Common myeloid progenitor, CD34-positive (primary cell): ENCODE results near the gene HIVEP2.

Experiments
- CTCF ChIA-PET: fragments of 350-600 bp; sonication (Branson Sonifier 250); formaldehyde crosslinking; loops from one replicate; lab custom pipeline; 2021; ENCODE audit warnings: antibody characterized with exemption; lab: Charles Lee
- POLR2A ChIA-PET: fragments of 350-600 bp; sonication (Branson Sonifier 250); formaldehyde crosslinking; loops from one replicate; lab custom pipeline; 2021; ENCODE audit warnings: antibody characterized with exemption; lab: Charles Lee
- DNase-seq, 3 donors: peaks; one replicate each; pipeline versions ENCODE4 v3.0.0 to v3.0.0-alpha.2; 2013
- H3K27ac ChIP-seq, 2 experiments: 1 replicate in 1 of 2; 2 replicates in 1 of 2; pipeline ENCODE4 v1.7.0; 2013; ENCODE audit warnings: inconsistent platforms in 2 of 2, low read length in 2 of 2, mild to moderate bottlenecking in 2 of 2, low read depth in 1 of 2, moderate library complexity in 1 of 2; ENCODE audit not compliant: severe bottlenecking in 2 of 2, insufficient read depth in 1 of 2, poor library complexity in 1 of 2
- H3K27me3 ChIP-seq, 5 experiments: replicated peaks in 2 of 5; 1 replicate in 3 of 5; 2 replicates in 2 of 5; pipeline versions ENCODE4 v1.6.1 to v1.7.0; 2013; ENCODE audit warnings: low read length in 4 of 5, mild to moderate bottlenecking in 2 of 5, moderate library complexity in 2 of 5, inconsistent platforms in 1 of 5; ENCODE audit not compliant: insufficient read depth in 5 of 5, control insufficient read depth in 4 of 5
- H3K36me3 ChIP-seq, 4 experiments: 1 replicate in 2 of 4; 2 replicates in 2 of 4; pipeline versions ENCODE4 v1.6.1 to v1.7.0; 2013; ENCODE audit warnings: low read length in 3 of 4, control low read depth in 1 of 4, mild to moderate bottlenecking in 1 of 4; ENCODE audit not compliant: control insufficient read depth in 4 of 4, insufficient read depth in 4 of 4
- H3K4me1 ChIP-seq, 4 experiments: 1 replicate in 3 of 4; 2 replicates in 1 of 4; pipeline versions ENCODE4 v1.6.1 to v1.7.1; 2013; ENCODE audit warnings: low read length in 3 of 4, mild to moderate bottlenecking in 3 of 4, control low read depth in 1 of 4, inconsistent platforms in 1 of 4, moderate library complexity in 1 of 4; ENCODE audit not compliant: control insufficient read depth in 4 of 4, insufficient read depth in 4 of 4; ENCODE audit errors: control extremely low read depth in 1 of 4
- H3K4me3 ChIP-seq, 7 experiments: 1 replicate in 4 of 7; 2 replicates in 3 of 7; pipeline versions ENCODE4 v1.5.1 to v1.7.0; 2013; ENCODE audit warnings: mild to moderate bottlenecking in 7 of 7, low read length in 6 of 7, moderate library complexity in 6 of 7, inconsistent platforms in 2 of 7, low read depth in 2 of 7, control low read depth in 1 of 7; ENCODE audit not compliant: insufficient read depth in 4 of 7, control insufficient read depth in 1 of 7; ENCODE audit errors: extremely low read depth in 1 of 7
- H3K9me3 ChIP-seq, 5 experiments: 1 replicate in 4 of 5; 2 replicates in 1 of 5; pipeline versions ENCODE4 v1.6.1 to v1.7.1; 2013; ENCODE audit warnings: low read length in 4 of 5, mild to moderate bottlenecking in 2 of 5, inconsistent platforms in 1 of 5, low read depth in 1 of 5, moderate library complexity in 1 of 5; ENCODE audit not compliant: control insufficient read depth in 4 of 5, insufficient read depth in 2 of 5; ENCODE audit errors: control extremely low read depth in 1 of 5
- WGBS: methylation state at CpG from one replicate; pipeline ENCODE4 v1.1.5; 2013; ENCODE audit not compliant: insufficient coverage; 5-methylcytosine and 5-hydroxymethylcytosine counted together

The HIVEP2 gene

GRCh38 chr6:142897659-142898058 lies 47.3 kb downstream of the HIVEP2 start:
- no peak for DNase-seq
- peaks cover 0 to 8% (median 7%) of the 10 kb centered on the region in 4 experiments for H3K36me3 ChIP-seq
- H3K27me3 ChIP-seq, result no peaks in the 10 kb centered on the region
- H3K9me3 ChIP-seq, result peaks cover 0 to 8% (median 0%) of the 10 kb centered on the region in 5 experiments
- CTCF ChIA-PET, result interaction anchor here (2.7 kb wide), 1 partner anchor 12 kb away, joined by 8 read pairs; no protein-coding TSS in a partner anchor
- peaks cover 0 to 10% (median 8%) of the 10 kb centered on the region in 4 experiments for H3K4me1 ChIP-seq
- POLR2A ChIA-PET, result no interaction called here
- H3K27ac ChIP-seq, result no peak overlapping the region
- no peak overlapping the region for H3K4me3 ChIP-seq
- 100% methylated on average over 2 of the region's 2 CpGs for WGBS

GRCh38 chr6:142896732-142897131 lies 48.2 kb downstream of the HIVEP2 start:
- Histone ChIP-seq H3K9me3 (peaks cover 0 to 8% (median 0%) of the 10 kb centered on the region in 5 experiments), H3K27ac (no peak overlapping the region), H3K4me3 (no peak overlapping the region), H3K27me3 (no peaks in the 10 kb centered on the region), H3K36me3 (peaks cover 0 to 8% (median 7%) of the 10 kb centered on the region in 4 experiments), H3K4me1 (peaks cover 0 to 2% (median under 1%) of the 10 kb centered on the region in 4 experiments)
- ChIA-PET POLR2A (no interaction called here), CTCF (no interaction called here)
- no peak for DNase-seq

DNA sequence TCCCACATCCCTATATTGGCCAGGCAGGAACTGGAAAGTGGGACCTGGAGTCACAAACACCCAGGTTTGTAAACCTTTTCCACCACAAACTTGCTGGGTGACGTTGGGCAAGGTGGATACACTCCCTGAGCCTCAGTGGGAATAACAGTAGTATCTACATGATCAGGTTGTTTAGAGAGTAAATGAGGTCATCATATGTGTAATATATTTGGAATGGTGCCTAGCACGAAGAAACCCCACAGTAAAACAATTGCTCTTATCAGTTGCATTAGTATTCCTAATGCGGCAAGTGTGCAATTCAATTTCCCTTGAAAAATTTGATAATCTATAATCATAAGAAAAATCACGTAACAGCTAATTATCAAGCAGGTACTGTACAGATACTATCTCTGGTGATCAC lies 51.9 kb downstream of the HIVEP2 start:
- Histone ChIP-seq H3K4me3 (no peak overlapping the region), H3K9me3 (peaks cover 0 to 8% (median 0%) of the 10 kb centered on the region in 5 experiments), H3K27me3 (no peaks in the 10 kb centered on the region), H3K4me1 (peaks cover 0 to 2% (median 0%) of the 10 kb centered on the region in 4 experiments), H3K36me3 (peaks cover 0 to 8% (median 4%) of the 10 kb centered on the region in 4 experiments), H3K27ac (no peak overlapping the region)
- WGBS, result 60% methylated on average over 2 of the region's 4 CpGs
- POLR2A ChIA-PET, result no interaction called here
- DNase-seq, result no peak
- CTCF ChIA-PET, result interaction anchor here (1.4 to 1.7 kb wide), 2 partner anchors 64 to 201 kb away, joined by 3 to 4 read pairs; no protein-coding TSS in a partner anchor

DNA sequence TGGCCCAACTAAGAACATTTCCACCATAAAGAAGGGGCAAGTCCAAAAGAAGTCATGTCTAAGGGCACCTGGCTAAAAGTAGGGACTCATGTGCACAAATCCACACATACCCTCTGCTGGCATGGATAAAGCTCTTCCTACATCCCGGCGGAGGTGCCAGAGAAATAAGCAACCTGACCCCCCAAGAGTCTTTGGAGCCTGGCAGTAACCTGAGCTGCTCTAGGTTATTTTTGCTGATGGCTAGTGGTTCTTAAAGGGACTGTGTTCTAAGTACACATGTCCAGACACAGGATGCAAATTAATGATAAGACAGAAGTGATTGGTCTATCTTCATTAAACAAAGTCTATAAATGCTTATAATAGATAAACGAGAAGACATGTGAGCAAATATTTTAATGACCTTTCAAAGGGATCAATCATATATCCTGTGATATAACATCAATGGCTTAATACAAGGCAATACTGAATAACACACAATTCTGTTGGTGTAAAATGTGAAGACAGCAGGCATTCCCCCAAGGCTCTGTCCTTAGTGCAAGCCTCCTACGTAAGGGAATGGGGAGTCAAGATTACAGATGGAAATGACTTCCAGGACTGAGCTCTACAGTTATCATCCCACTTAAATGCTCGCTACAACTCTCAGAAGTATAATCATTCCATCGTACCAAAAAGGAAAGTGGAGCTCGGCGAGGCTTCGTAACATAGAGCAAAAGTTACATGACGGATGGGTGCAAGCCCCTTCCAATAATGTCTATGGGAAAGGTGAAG lies 52.5 kb downstream of the HIVEP2 start:
- CTCF ChIA-PET, result interaction anchor here (0.9 to 1.7 kb wide), 5 partner anchors 9 to 200 kb away, joined by 3 to 4 read pairs (median 3); no protein-coding TSS in a partner anchor
- H3K27ac ChIP-seq, result no peak overlapping the region
- H3K9me3 ChIP-seq, result peaks cover 0 to 8% (median 0%) of the 10 kb centered on the region in 5 experiments
- WGBS, result 100% methylated on average over 7 of the region's 10 CpGs
- H3K27me3 ChIP-seq, result no peaks in the 10 kb centered on the region
- peaks cover 0 to 3% (median 0%) of the 10 kb centered on the region in 4 experiments for H3K4me1 ChIP-seq
- DNase-seq, result no peak
- POLR2A ChIA-PET, result interaction anchor here (0.5 kb wide), 1 partner anchor 31 kb away, joined by 6 read pairs; no protein-coding TSS in a partner anchor
- no peak overlapping the region for H3K4me3 ChIP-seq
- peaks cover 0 to 6% (median 2%) of the 10 kb centered on the region in 4 experiments for H3K36me3 ChIP-seq

- H3K27ac ChIP-seq, result no peak overlapping the region
- no peak for DNase-seq
- H3K9me3 ChIP-seq, result peaks cover 0 to 5% (median 0%) of the 10 kb centered on the region in 5 experiments
- H3K4me3 ChIP-seq, result no peak overlapping the region
- ChIA-PET POLR2A (no interaction called here), CTCF (interaction anchor here (1.3 kb wide), 1 partner anchor 14 kb away, joined by 3 read pairs; no protein-coding TSS in a partner anchor)
- H3K36me3 ChIP-seq, result peaks cover 0 to 6% (median 2%) of the 10 kb centered on the region in 4 experiments
- H3K27me3 ChIP-seq, result no peaks in the 10 kb centered on the region
- peaks cover 0 to 10% (median 3%) of the 10 kb centered on the region in 4 experiments for H3K4me1 ChIP-seq
- 95% methylated on average over 3 of the region's 5 CpGs for WGBS
These were observed 53.5 kb downstream of the HIVEP2 start for GRCh38 chr6:142891454-142891853.

DNA sequence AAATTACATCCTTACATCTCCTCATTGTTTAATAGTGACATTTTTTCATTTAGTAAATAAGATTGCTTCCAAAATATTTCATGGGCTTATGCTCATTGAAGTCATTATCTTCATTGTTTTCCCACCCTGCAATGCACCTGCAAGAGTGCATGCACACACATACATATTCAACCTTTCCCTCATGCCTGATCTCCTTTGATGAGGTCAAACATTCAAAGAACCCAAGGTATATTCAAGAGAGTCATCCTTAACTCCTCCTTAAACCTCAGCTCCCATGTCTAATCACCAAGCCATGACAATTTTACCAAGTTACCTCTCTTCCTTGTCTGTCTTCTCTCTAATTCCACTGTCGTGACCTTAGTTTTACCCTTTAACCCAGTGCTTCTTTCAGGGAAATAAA lies 56.5 kb downstream of the HIVEP2 start:
- WGBS, result 100% methylated on average over 1 of the region's 1 CpG
- Histone ChIP-seq H3K36me3 (no peaks in the 10 kb centered on the region), H3K9me3 (no peaks in the 10 kb centered on the region), H3K4me3 (no peak overlapping the region), H3K4me1 (peaks cover 13 to 29% (median 28%) of the 10 kb centered on the region in 4 experiments), H3K27ac (no peak overlapping the region), H3K27me3 (no peaks in the 10 kb centered on the region)
- POLR2A ChIA-PET, result no interaction called here
- CTCF ChIA-PET, result interaction anchor here (2.2 kb wide), 1 partner anchor 13 kb away, joined by 7 read pairs; no protein-coding TSS in a partner anchor
- no peak for DNase-seq

DNA sequence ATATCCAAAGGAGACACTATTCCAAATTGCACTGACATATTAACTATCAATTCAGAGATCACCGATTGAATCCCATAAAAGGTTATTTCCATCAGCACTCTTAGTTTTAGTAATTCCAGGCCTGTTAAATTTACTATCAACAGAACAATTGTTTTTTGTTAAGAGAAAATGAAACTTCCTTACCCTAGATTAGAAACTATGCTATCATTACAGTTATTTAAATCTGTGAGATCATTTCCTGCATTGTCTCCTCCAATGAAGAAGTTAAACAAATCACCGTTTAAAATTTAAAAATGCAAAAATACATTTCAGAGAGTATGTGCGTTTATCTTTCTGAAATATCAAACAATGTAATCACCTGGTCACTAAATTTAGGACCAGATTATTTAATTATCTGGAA lies 57.5 kb downstream of the HIVEP2 start:
- Histone ChIP-seq H3K27ac (no peak overlapping the region), H3K9me3 (no peaks in the 10 kb centered on the region), H3K4me1 (peaks cover 13 to 29% (median 28%) of the 10 kb centered on the region in 4 experiments), H3K27me3 (no peaks in the 10 kb centered on the region), H3K4me3 (no peak overlapping the region), H3K36me3 (no peaks in the 10 kb centered on the region)
- no peak for DNase-seq
- CTCF ChIA-PET, result no interaction called here
- POLR2A ChIA-PET, result no interaction called here
- 100% methylated on average over 1 of the region's 3 CpGs for WGBS
